HCT116 (cell line): ENCODE measurements around the gene RCOR2. TPM values are rescaled to one million over a fixed set of nuclear protein-coding genes. Genes with fewer than 3 reads are reported as not detected.
A peak's percentile ranks its signal among the peaks of the same experiment; 100 is the strongest.

Experiments
- ATAC-seq: fragments of 200-7000 bp; cut with Tn5 transposase; 2 replicates; pipeline ENCODE4 v1.9.1; 2020; ENCODE audit warnings: mild to moderate bottlenecking, moderate library complexity
- BruUV-seq: library from RNA; stranded (reverse); fragments of 400-500 nt; replicated peaks from 2 replicates; lab custom pipeline; 2021; lab: Mats Ljungman, UMichigan
- CTCF ChIA-PET: fragments of 300-600 bp; sonication (Branson Sonifier 250); formaldehyde crosslinking; loops from one replicate; lab custom pipeline; 2021; ENCODE audit warnings: antibody characterized with exemption; lab: Charles Lee
- POLR2A ChIA-PET: fragments of 300-600, 350-600 bp; sonication (Branson Sonifier 250); formaldehyde crosslinking; loops from one replicate; lab custom pipeline; 2021; ENCODE audit warnings: antibody characterized with exemption; lab: Charles Lee
- RAD21 ChIA-PET, 2 experiments: fragments of 300-600 bp; sonication (Branson Sonifier 250); formaldehyde crosslinking; loops; one replicate each; lab custom pipeline; 2023; ENCODE audit warnings: low total read pairs in 2 of 2; ENCODE audit not compliant: uncharacterized antibody in 2 of 2, unreplicated experiment in 2 of 2, low non-redundant PET in 1 of 2; lab: Charles Lee
- DNase-seq: peaks from one replicate; pipeline ENCODE4 v3.0.0-alpha.2; 2010; ENCODE audit warnings: low read depth, low spot score
- H2AFZ ChIP-seq: fragments of 200-600 bp; shearing (Covaris generic), sonication (generic); 2 replicates; pipeline ENCODE4 v1.6.1; 2017; ENCODE audit warnings: low read depth, mixed run types, mixed read lengths, antibody characterized with exemption, low read length; ENCODE audit not compliant: poor library complexity, severe bottlenecking
- H3K27ac ChIP-seq: 2 replicates; pipeline ENCODE4 v1.5.1; 2012; ENCODE audit warnings: low read depth, low read length
- H3K27me3 ChIP-seq: fragments of 200-600 bp; sonication (generic); 2 replicates; pipeline ENCODE4 v1.6.1; 2016; ENCODE audit warnings: mixed run types, low read length, mixed read lengths; ENCODE audit not compliant: insufficient read depth
- H3K36me3 ChIP-seq, 2 experiments: fragments of 200-500 bp in 1 of 2; fragments of 200-600 bp in 1 of 2; sonication (Bioruptor generic) in 1 of 2; sonication (generic) in 1 of 2; 2 replicates each; pipeline versions ENCODE4 v1.5.1 to v1.6.1; 2014 to 2016; ENCODE audit warnings: low read length in 2 of 2, inconsistent platforms in 1 of 2, mixed read lengths in 1 of 2, mixed run types in 1 of 2; ENCODE audit not compliant: insufficient read depth in 2 of 2, control insufficient read depth in 1 of 2
- H3K4me1 ChIP-seq, 2 experiments: fragments of 200-600 bp in 1 of 2; sonication (generic) in 1 of 2; 2 replicates each; pipeline versions ENCODE4 v1.5.1 to v1.6.1; 2012 to 2017; ENCODE audit warnings: low read length in 2 of 2, inconsistent platforms in 1 of 2, mild to moderate bottlenecking in 1 of 2, mixed read lengths in 1 of 2, mixed run types in 1 of 2, moderate library complexity in 1 of 2; ENCODE audit not compliant: insufficient read depth in 2 of 2, control insufficient read depth in 1 of 2
- H3K4me2 ChIP-seq: fragments of 200-600 bp; sonication (generic); 2 replicates; pipeline ENCODE4 v1.6.1; 2017; ENCODE audit warnings: mixed run types, low read length, mixed read lengths
- H3K4me3 ChIP-seq, 2 experiments: fragments of 200-600 bp in 1 of 2; sonication (generic) in 1 of 2; replicated peaks in 1 of 2; 2 replicates each; pipeline ENCODE4 v1.5.1; 2011 to 2016; ENCODE audit warnings: low read length in 2 of 2, control low read depth in 1 of 2, low read depth in 1 of 2, mild to moderate bottlenecking in 1 of 2, mixed read lengths in 1 of 2, mixed run types in 1 of 2
- H3K79me2 ChIP-seq: fragments of 200-600 bp; sonication (generic); 2 replicates; pipeline ENCODE4 v1.6.1; 2017; ENCODE audit warnings: mild to moderate bottlenecking, mixed run types, low read length, moderate library complexity, mixed read lengths; ENCODE audit not compliant: insufficient read depth
- H3K9ac ChIP-seq: fragments of 200-600 bp; sonication (generic); 2 replicates; pipeline ENCODE4 v1.6.1; 2016; ENCODE audit warnings: low read length, mixed read lengths
- H3K9me2 ChIP-seq: fragments of 200-600 bp; sonication (generic), shearing (Covaris generic); 2 replicates; pipeline ENCODE4 v1.6.1; 2017; ENCODE audit warnings: mixed run types, mild to moderate bottlenecking, moderate library complexity; ENCODE audit not compliant: insufficient read depth
- H3K9me3 ChIP-seq, 2 experiments: fragments of 200-500 bp in 1 of 2; fragments of 200-600 bp in 1 of 2; sonication (Bioruptor generic) in 1 of 2; sonication (generic) in 1 of 2; 2 replicates each; pipeline ENCODE4 v1.6.1; 2014 to 2017; ENCODE audit warnings: low read length in 2 of 2, mixed read lengths in 2 of 2, inconsistent platforms in 1 of 2, low read depth in 1 of 2, mild to moderate bottlenecking in 1 of 2, mixed run types in 1 of 2, moderate library complexity in 1 of 2; ENCODE audit not compliant: control insufficient read depth in 1 of 2, insufficient read depth in 1 of 2
- H4K20me1 ChIP-seq: fragments of 200-600 bp; sonication (generic), shearing (Covaris generic); 2 replicates; pipeline ENCODE4 v1.6.1; 2017; ENCODE audit warnings: mixed run types, mild to moderate bottlenecking, moderate library complexity; ENCODE audit not compliant: insufficient read depth
- EGR1 ChIP-seq: IDR thresholded peaks from 2 replicates; pipeline ENCODE4 v1.6.1; 2012; ENCODE audit warnings: low read depth
- EZH2 ChIP-seq: fragments of 200-600 bp; sonication (generic); IDR thresholded peaks from 2 replicates; pipeline ENCODE4 v1.6.1; 2017; ENCODE audit warnings: antibody characterized with exemption, mixed run types
- POLR2AphosphoS5 ChIP-seq: IDR thresholded peaks from 2 replicates; pipeline ENCODE4 v1.6.1; 2011; ENCODE audit warnings: mild to moderate bottlenecking, low read depth, low read length, moderate library complexity
- RAD21 ChIP-seq: IDR thresholded peaks from 2 replicates; pipeline ENCODE4 v1.6.1; 2012; ENCODE audit warnings: low read depth, mild to moderate bottlenecking
- intact Hi-C: fragments of 100-400 bp; cut with micrococcal nuclease; formaldehyde crosslinking; loops from 2 replicates; pipeline ENCODE4 v1.10.0; 2022
- total RNA-seq: library from RNA; stranded (reverse); gene quantifications from one replicate; pipeline ENCODE4 v1.2.1, GENCODE V29; 2021; ENCODE audit not compliant: unreplicated experiment
- TF ChIP-seq, protein P1 (sequence below): IDR thresholded peaks from 2 replicates; pipeline ENCODE4 v1.6.1; 2012
- TF ChIP-seq, protein P2 (sequence below): IDR thresholded peaks from 2 replicates; pipeline ENCODE4 v1.6.1; 2011; ENCODE audit warnings: mild to moderate bottlenecking, low read length, moderate library complexity; ENCODE audit not compliant: insufficient replicate concordance; ENCODE audit errors: extremely low read depth

RCOR2 gene
- total RNA-seq, 1 experiment from 2014 or later = 10.8 TPM

DNA sequence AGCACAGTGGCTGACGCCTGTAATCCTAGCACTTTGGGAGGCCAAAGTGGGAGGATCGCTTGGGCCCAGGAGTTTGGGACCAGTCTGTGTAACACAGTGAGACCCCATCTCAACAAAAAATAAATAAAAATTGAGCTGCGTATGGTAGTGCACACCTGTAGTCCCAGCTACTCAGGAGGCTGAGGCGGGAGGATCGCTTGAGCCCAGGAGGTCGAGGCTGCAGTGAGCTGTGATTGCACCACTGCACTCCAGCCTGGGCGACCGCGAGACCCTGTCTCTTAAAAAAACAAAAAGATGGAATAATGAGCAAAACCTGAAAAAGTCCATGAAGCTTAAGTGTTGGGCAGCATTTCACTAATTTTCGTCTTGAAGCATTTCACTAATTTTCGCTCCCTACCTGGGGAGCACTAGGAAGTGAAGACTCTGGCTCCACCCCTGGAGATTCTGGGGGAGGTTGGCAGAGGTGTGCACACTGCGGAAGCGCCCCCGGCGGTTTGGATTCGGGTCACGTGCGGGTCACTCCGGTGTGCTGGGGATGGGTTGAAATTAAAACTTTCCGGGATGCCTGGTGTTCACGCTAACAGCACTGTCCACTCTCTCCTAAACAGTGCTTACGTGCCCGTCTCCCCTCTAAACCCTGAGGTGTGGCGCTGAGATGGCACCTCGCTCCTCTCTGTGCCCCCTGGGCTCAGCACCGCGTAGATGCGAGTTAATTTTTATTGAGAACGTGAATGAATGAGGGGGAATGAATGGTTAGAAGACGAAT lies 20.9 kb upstream of the RCOR2 start:
- H3K9me2 ChIP-seq = no peaks in the 10 kb centered on the region
- H3K27ac ChIP-seq = peak overlapping the region; percentile 87
- no peaks in the 10 kb centered on the region for H3K9me3 ChIP-seq
- H4K20me1 ChIP-seq = no peaks in the 10 kb centered on the region
- peak overlapping the region; percentile 38 to 67 for H3K4me3 ChIP-seq
- POLR2A ChIA-PET = interaction anchor here (1.2 kb wide), 1 partner anchor 21 kb away, joined by 3 read pairs; the partner anchor contains the start of gene RCOR2
- TF ChIP-seq RAD21 (no peak), POLR2AphosphoS5 (no peak; the same call in 1 of the 2 replicates), EGR1 (no peak), EZH2 (no peak)
- TF ChIP-seq, protein P1, sequence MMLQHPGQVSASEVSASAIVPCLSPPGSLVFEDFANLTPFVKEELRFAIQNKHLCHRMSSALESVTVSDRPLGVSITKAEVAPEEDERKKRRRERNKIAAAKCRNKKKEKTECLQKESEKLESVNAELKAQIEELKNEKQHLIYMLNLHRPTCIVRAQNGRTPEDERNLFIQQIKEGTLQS = no peak
- peak overlapping the region; percentile 100 for H3K4me2 ChIP-seq
- peaks cover 41% of the 10 kb centered on the region for H3K79me2 ChIP-seq
- peak overlapping the region; percentile 75 for H3K9ac ChIP-seq
- no peak for DNase-seq
- no TSS peak for BruUV-seq
- RAD21 ChIA-PET = no interaction called here
- CTCF ChIA-PET = no interaction called here
- peak overlapping the region; percentile 99 for H2AFZ ChIP-seq
- ATAC-seq = peak; percentile 59
- intact Hi-C loops = loop anchor here (1.0 kb wide), 2 partner anchors 19 to 48 kb away; partner anchors contain the start of gene OTUB1
- H3K27me3 ChIP-seq = no peaks in the 10 kb centered on the region
- peaks cover 10 to 31% of the 10 kb centered on the region in 2 experiments for H3K4me1 ChIP-seq
- H3K36me3 ChIP-seq = no peaks in the 10 kb centered on the region

DNA sequence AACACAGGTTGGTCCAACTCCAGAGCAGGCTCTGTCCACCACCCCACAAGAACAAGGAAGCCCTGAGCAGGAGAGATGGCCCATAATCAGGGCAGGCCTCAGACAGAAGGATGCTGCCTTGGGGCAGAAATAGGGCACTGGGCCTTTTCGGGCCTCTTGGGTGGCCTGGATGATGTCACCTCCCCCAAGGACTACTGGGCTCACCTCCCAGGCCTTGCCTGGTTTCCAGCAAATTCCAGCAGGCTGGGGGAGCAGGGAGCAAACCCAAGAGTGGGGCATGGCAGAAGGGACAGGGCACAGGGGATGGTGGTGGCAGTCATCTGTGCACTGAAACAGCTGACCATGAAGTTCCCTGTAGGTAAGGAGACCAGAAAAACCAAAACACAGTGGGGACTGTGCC lies 16.5 kb upstream of the RCOR2 start:
- Histone ChIP-seq H2AFZ (no peak overlapping the region), H3K27me3 (no peaks in the 10 kb centered on the region), H3K9ac (no peak overlapping the region), H4K20me1 (no peaks in the 10 kb centered on the region), H3K4me2 (no peak overlapping the region), H3K9me3 (no peaks in the 10 kb centered on the region), H3K9me2 (no peaks in the 10 kb centered on the region), H3K4me3 (no peak overlapping the region), H3K27ac (no peak overlapping the region), H3K36me3 (no peaks in the 10 kb centered on the region), H3K4me1 (peaks cover 10 to 20% of the 10 kb centered on the region in 2 experiments), H3K79me2 (no peaks in the 10 kb centered on the region)
- CTCF ChIA-PET = no interaction called here
- RAD21 ChIA-PET = no interaction called here
- ATAC-seq (no peak), DNase-seq (no peak)
- TF ChIP-seq, protein P2, sequence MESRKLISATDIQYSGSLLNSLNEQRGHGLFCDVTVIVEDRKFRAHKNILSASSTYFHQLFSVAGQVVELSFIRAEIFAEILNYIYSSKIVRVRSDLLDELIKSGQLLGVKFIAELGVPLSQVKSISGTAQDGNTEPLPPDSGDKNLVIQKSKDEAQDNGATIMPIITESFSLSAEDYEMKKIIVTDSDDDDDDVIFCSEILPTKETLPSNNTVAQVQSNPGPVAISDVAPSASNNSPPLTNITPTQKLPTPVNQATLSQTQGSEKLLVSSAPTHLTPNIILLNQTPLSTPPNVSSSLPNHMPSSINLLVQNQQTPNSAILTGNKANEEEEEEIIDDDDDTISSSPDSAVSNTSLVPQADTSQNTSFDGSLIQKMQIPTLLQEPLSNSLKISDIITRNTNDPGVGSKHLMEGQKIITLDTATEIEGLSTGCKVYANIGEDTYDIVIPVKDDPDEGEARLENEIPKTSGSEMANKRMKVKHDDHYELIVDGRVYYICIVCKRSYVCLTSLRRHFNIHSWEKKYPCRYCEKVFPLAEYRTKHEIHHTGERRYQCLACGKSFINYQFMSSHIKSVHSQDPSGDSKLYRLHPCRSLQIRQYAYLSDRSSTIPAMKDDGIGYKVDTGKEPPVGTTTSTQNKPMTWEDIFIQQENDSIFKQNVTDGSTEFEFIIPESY = no peak
- TF ChIP-seq, protein P1 = no peak
- intact Hi-C loops = no loop called here
- BruUV-seq = no TSS peak
- POLR2A ChIA-PET = no interaction called here
